Stimulated activated CD4-positive, alpha-beta T cell treated with anti-CD3 and anti-CD28 coated beads, Interleukin-4, amount 100 ng/mL, for 4 hours (primary cell): Measurements from ENCODE around the gene SLTM.
"Not testable (repeated sequence)": the region's sequence is repeated elsewhere in the genome, so short reads cannot be mapped to it uniquely, and the experiment has no call there.

ENCODE experiments used
- DNase-seq, 2 experiments: peaks; one replicate each; pipeline ENCODE4 v3.0.0-alpha.2; 2020

Gene SLTM

GRCh38 chr15:58924327-58924726 lies 9.2 kb downstream of the SLTM start:
- DNase-seq: no peak

- DNase-seq: no peak
These were observed 9.7 kb downstream of the SLTM start for GRCh38 chr15:58923696-58924300.

- DNase-seq: no peak
These were observed 10.2 kb downstream of the SLTM start for GRCh38 chr15:58923284-58923683.

GRCh38 chr15:58921267-58921790 lies 12.2 kb downstream of the SLTM start:
- no peak for DNase-seq

GRCh38 chr15:58920447-58920846 lies 13.0 kb downstream of the SLTM start:
- not testable (repeated sequence) for DNase-seq

- no peak for DNase-seq
These were observed 14.2 kb downstream of the SLTM start for GRCh38 chr15:58919232-58919631.

GRCh38 chr15:58918239-58918638 lies 15.2 kb downstream of the SLTM start:
- DNase-seq: no peak

GRCh38 chr15:58917613-58918129 lies 15.8 kb downstream of the SLTM start:
- DNase-seq: not testable (repeated sequence)

GRCh38 chr15:58916962-58917361 lies 16.5 kb downstream of the SLTM start:
- no peak for DNase-seq

- no peak for DNase-seq
These were observed 23.0 kb downstream of the SLTM start for GRCh38 chr15:58910456-58910855.

- DNase-seq: no peak
These were observed 23.9 kb downstream of the SLTM start for GRCh38 chr15:58909616-58910015.

- no peak for DNase-seq
These were observed 24.7 kb downstream of the SLTM start for GRCh38 chr15:58908550-58909309.

GRCh38 chr15:58900631-58901030 lies 32.8 kb downstream of the SLTM start:
- DNase-seq: no peak

- DNase-seq: no peak
These were observed 35.3 kb downstream of the SLTM start for GRCh38 chr15:58898150-58898680.

GRCh38 chr15:58889363-58889762 lies 44.1 kb downstream of the SLTM start:
- DNase-seq: no peak

- DNase-seq: no peak
These were observed 46.6 kb downstream of the SLTM start for GRCh38 chr15:58886921-58887320.

- DNase-seq: not testable (repeated sequence)
These were observed 49.6 kb downstream of the SLTM start for GRCh38 chr15:58883926-58884325.

GRCh38 chr15:58882243-58882642 lies 51.2 kb downstream of the SLTM start:
- no peak for DNase-seq

GRCh38 chr15:58880320-58880719 lies 53.2 kb downstream of the SLTM start:
- no peak for DNase-seq

- DNase-seq: no peak
These were observed 55.3 kb downstream of the SLTM start for GRCh38 chr15:58877999-58878825.

- no peak for DNase-seq
These were observed 57.0 kb downstream of the SLTM start for GRCh38 chr15:58876306-58877106.

- DNase-seq: no peak
These were observed 58.1 kb downstream of the SLTM start for GRCh38 chr15:58875343-58875742.
